ENCODE results near the gene MEOX1. TPM values are rescaled to one million over a fixed set of nuclear protein-coding genes. Genes with fewer than 3 reads are reported as not detected.
A peak's percentile ranks its signal among the peaks of the same experiment; 100 is the strongest.

The MEOX1 gene
- total RNA-seq, 4 donors from 2014 or later, result 0.32 to 4.5 (median 0.96) TPM; not detected in 1

DNA sequence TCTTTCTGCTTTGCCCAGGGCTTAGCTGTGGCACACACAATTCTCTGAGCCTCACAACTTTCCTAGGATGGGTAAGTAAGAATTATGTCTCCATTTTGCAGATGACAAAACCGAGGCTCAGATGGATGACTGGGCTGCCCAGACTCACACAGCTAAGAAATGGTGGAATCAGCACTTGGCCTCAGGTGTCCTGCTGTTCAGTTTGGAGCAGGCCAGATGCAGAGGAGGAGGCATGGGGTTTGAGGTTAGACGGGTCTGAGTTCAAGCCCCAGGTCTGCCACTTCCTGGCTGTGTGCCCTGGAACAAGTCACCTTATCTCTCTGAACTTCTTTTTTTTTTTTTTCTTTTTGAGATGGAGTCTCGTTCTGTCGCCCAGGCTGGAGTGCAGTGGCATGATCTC is 1.7 kb upstream of the MEOX1 start:
- intact Hi-C loops (cut with DNase I; ENCODE audit: low total_unique reads), result no loop called here
- Histone ChIP-seq H3K27ac (no peak overlapping the region), H3K4me3 (no peak overlapping the region), H3K36me3 (no peaks in the 10 kb centered on the region), H3K9me3 (no peaks in the 10 kb centered on the region), H3K27me3 (peaks cover 7% of the 10 kb centered on the region), H3K4me1 (no peaks in the 10 kb centered on the region)
- no peak for DNase-seq
- TF ChIP-seq POLR2A (IDR thresholded peaks at IDR 0.05) (no peak), POLR2AphosphoS5 (IDR thresholded peaks at IDR 0.05) (no peak), EP300 (IDR thresholded peaks at IDR 0.05; ENCODE audit: low read depth) (no peak)
- TF ChIP-seq, protein P1, sequence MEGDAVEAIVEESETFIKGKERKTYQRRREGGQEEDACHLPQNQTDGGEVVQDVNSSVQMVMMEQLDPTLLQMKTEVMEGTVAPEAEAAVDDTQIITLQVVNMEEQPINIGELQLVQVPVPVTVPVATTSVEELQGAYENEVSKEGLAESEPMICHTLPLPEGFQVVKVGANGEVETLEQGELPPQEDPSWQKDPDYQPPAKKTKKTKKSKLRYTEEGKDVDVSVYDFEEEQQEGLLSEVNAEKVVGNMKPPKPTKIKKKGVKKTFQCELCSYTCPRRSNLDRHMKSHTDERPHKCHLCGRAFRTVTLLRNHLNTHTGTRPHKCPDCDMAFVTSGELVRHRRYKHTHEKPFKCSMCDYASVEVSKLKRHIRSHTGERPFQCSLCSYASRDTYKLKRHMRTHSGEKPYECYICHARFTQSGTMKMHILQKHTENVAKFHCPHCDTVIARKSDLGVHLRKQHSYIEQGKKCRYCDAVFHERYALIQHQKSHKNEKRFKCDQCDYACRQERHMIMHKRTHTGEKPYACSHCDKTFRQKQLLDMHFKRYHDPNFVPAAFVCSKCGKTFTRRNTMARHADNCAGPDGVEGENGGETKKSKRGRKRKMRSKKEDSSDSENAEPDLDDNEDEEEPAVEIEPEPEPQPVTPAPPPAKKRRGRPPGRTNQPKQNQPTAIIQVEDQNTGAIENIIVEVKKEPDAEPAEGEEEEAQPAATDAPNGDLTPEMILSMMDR (IDR thresholded peaks at IDR 0.05), result no peak
- in situ Hi-C loops (cut with MboI; ENCODE audit: low pct_ligation_motif_present in 1 of 4, low pct_unique_long_range_greater_than_20kb in 1 of 4, low sequenced_read_pairs in 3 of 4), result no loop called here
- 76% methylated on average over 4 of the region's 4 CpGs; no CpG with 5 or more reads in 1 of the 2 donors for WGBS, 2 donors (ENCODE audit: low coverage in 1 of 2)

DNA sequence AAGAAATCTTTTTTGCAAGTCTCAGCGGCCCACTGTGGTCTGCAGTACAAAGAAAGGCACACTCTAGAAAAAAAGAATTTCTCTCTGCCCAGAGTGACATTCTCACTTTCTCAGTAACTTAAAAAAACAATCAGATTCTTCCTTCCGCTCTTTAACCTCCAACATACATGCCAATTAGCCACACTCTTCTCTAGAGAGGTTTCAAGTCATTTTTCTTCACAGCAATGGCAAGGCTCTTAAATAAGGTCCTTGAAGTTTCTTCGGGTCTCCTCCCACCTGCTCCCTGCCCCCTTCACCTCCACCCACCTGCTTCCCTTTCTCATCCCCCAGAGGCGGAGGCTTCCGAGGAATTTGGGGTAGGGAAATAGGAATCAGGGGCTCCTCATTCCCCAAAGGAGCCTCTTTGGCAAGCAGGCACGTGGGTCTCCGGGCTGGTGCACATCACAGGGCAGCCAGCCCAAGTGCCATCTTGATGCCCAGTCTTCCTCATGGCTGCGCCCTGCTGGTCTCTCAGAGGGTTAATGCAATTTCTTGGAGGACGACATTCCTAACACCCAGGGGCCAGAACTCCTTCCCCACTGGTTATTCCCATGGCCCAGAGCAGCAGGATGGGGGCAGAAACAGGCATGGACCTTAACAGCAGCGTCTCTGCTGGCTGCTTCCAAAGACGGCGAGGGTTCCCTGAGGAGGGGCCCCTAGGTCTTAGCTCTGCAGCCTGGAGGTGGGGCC is 855 bp upstream of the MEOX1 start:
- H3K4me1 ChIP-seq, result no peaks in the 10 kb centered on the region
- no peaks in the 10 kb centered on the region for H3K9me3 ChIP-seq
- H3K27me3 ChIP-seq, result peaks cover 7% of the 10 kb centered on the region
- intact Hi-C loops (cut with DNase I; ENCODE audit: low total_unique reads) (no loop called here), in situ Hi-C loops (cut with MboI; ENCODE audit: low pct_ligation_motif_present in 1 of 4, low pct_unique_long_range_greater_than_20kb in 1 of 4, low sequenced_read_pairs in 3 of 4) (no loop called here)
- no peak overlapping the region for H3K27ac ChIP-seq
- no peaks in the 10 kb centered on the region for H3K36me3 ChIP-seq
- DNase-seq, result no peak
- TF ChIP-seq, protein P1 (IDR thresholded peaks at IDR 0.05), result no peak
- TF ChIP-seq POLR2AphosphoS5 (IDR thresholded peaks at IDR 0.05), result no peak
- TF ChIP-seq EP300 (IDR thresholded peaks at IDR 0.05; ENCODE audit: low read depth), result no peak
- TF ChIP-seq POLR2A (IDR thresholded peaks at IDR 0.05), result no peak
- WGBS, 2 donors (ENCODE audit: low coverage in 1 of 2), result 70 to 82% methylated on average over 3 to 12 of the region's 12 CpGs
- H3K4me3 ChIP-seq, result no peak overlapping the region

DNA sequence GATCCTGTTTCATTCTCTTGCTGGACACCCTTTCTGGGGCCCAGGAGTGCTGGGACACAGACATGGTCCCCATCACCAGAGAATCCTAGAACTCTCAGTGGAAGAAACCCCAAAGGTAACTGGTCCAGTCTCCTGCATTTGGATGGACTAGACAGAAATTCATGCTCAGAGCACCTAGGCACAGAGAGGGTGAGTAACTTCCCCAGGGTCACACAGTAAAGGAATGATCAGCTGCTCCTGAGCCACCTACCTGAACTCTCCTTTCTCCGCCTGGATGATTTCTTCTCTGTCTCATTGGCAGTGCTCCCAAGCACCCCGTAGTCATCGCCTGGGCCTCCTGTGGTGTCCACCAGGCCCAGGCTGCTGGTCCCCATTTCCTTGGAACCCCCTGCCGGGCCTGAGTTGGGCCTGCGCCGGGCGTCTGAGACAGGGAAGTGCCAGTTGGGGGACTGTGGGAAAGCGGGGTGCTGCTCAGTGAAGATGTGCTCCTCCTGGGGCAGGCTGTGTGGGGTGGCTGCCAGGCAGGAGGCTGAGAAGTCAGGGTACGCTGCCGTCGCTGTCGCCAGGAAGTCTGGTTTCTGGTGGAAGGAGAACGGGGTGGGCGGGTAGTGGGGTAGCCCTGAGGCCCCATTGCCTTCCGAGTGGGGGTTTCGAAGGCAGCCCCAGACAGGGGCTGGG is 767 bp downstream of the MEOX1 start:
- Histone ChIP-seq H3K9me3 (no peaks in the 10 kb centered on the region), H3K4me1 (no peaks in the 10 kb centered on the region), H3K27me3 (peaks cover 7% of the 10 kb centered on the region), H3K27ac (peak overlapping the region in 1 of 4 donors; percentile 3), H3K4me3 (no peak overlapping the region), H3K36me3 (no peaks in the 10 kb centered on the region)
- intact Hi-C loops (cut with DNase I; ENCODE audit: low total_unique reads) (no loop called here), in situ Hi-C loops (cut with MboI; ENCODE audit: low pct_ligation_motif_present in 1 of 4, low pct_unique_long_range_greater_than_20kb in 1 of 4, low sequenced_read_pairs in 3 of 4) (no loop called here)
- WGBS, 2 donors (ENCODE audit: low coverage in 1 of 2), result 20 to 70% methylated on average over 1 to 16 of the region's 16 CpGs
- no peak for DNase-seq
- TF ChIP-seq POLR2AphosphoS5 (IDR thresholded peaks at IDR 0.05) (no peak), POLR2A (IDR thresholded peaks at IDR 0.05) (no peak), EP300 (IDR thresholded peaks at IDR 0.05; ENCODE audit: low read depth) (no peak)
- TF ChIP-seq, protein P1 (IDR thresholded peaks at IDR 0.05), result no peak

DNA sequence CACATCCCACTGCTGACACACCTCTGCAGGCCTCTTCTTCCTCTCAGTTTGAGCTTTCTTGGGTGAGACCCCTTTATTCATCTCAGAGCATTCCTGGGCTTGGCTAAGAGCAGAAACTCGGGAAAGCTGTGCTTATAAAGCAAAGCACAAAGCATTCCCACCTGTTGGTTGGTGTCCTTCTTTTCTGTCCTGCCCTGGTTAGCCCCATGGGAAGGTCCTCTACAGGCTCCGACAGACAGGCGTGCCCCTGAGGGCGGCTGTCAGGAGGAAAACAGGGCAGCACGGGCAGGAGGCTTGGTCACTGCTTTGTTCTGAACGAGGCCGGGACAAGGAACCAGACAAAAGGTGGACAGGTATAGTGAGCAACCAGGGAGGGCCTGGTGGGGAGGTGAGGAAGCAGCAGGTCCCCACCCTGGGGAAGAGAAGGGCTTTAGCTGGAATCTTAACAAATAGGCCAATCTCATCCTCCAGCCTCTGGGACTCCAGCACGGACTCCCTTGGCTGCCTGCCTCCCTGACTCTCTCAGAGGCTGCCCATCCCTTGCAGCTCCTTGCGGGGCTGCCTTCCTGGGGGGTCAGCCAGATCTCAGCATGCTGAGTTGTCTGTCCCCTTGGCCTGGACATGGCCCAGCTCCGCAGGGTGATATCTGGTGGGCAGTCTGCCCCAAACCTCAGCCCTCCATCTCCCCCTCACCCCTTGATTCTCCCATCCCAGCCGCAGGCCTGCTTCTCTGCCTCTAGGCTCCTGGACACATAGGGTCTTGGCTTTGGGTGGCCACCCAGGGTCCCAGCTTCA is 1.7 kb downstream of the MEOX1 start:
- WGBS, 2 donors (ENCODE audit: low coverage in 1 of 2), result 76% methylated on average over 11 of the region's 11 CpGs; no CpG with 5 or more reads in 1 of the 2 donors
- in situ Hi-C loops (cut with MboI; ENCODE audit: low pct_ligation_motif_present in 1 of 4, low pct_unique_long_range_greater_than_20kb in 1 of 4, low sequenced_read_pairs in 3 of 4), result no loop called here
- TF ChIP-seq, protein P1 (IDR thresholded peaks at IDR 0.05), result no peak
- no peak for TF ChIP-seq POLR2A (IDR thresholded peaks at IDR 0.05)
- no peak for TF ChIP-seq POLR2AphosphoS5 (IDR thresholded peaks at IDR 0.05)
- no peak for TF ChIP-seq EP300 (IDR thresholded peaks at IDR 0.05; ENCODE audit: low read depth)
- H3K4me3 ChIP-seq, result no peak overlapping the region
- H3K4me1 ChIP-seq, result no peaks in the 10 kb centered on the region
- no peak for DNase-seq
- peak overlapping the region in 2 of 4 donors; percentile 3 to 16 for H3K27ac ChIP-seq
- peaks cover 7% of the 10 kb centered on the region for H3K27me3 ChIP-seq
- intact Hi-C loops (cut with DNase I; ENCODE audit: low total_unique reads), result no loop called here
- H3K9me3 ChIP-seq, result no peaks in the 10 kb centered on the region
- H3K36me3 ChIP-seq, result no peaks in the 10 kb centered on the region
